GM18868 (cell line): Measurements from ENCODE around the gene RAB31.
"Not testable (repeated sequence)": the region's sequence is repeated elsewhere in the genome, so short reads cannot be mapped to it uniquely, and the experiment has no call there.

Experiments used
- ATAC-seq: cut with Tn5 transposase; IDR thresholded peaks from one replicate; pipeline ENCODE4 v1.9.1; 2021; ENCODE audit warnings: mild to moderate bottlenecking, moderate library complexity; ENCODE audit not compliant: unreplicated experiment

RAB31 gene

DNA sequence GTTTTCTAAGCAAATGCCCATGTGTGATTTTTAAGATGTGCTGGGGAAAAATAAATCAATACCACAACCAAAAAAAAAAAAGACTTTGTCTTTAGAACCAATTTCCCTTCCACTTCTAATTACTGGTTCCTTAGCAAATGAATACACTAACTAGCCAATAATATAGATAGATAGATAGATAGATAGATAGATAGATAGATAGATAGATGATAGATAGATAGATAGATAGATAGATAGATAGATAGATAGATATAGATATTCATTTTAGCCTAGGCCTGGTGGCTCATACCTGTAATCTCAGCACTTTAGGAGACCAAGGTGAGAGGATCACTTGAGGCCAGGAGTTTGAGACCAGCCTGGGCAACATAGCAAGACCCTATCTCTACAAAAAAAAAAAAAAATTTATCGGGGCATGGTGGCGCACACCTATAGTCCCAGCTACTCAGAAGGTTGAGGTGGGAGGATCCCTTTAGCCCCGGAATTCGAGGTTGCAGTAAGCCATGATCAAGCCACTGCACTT, 149.4 kb downstream of the RAB31 start:
- ATAC-seq = not testable (repeated sequence)

DNA sequence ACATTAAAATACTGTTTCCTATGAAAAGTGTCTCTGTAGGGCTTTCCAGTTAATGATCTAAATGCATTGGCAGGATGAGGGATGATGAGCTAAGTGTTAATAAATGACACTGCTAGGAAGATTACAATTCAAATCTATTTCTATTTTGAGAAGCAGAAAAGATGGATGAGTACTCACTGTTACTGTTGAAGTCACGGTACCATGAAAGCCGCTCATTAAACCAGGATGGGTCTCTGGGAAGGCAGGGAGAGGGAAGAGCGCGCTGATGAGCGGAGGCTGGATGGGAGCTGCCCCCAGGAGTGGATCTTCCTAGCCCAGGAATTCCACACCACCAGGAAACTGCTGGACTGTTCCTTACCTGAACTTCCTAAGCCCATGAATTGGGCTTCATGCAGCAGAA, 150.5 kb downstream of the RAB31 start:
- no peak for ATAC-seq

DNA sequence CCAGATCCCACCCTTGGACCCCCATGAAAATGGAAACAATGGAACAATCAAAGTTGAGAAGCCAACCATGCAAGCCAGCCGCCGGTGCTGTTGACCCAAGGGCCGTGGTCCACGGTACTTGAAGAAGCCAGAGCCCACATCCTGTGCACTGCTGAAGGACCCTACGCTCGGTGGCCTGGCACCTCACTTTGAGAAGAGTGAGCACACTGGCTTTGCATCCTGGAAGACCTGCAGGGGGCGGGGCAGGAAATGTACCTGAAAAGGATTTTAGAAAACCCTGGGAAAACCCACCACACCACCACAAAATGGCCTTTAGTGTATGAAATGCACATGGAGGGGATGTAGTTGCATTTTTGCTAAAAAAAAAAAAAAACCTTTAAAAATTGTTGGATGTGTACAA, 151.1 kb downstream of the RAB31 start:
- no peak for ATAC-seq

DNA sequence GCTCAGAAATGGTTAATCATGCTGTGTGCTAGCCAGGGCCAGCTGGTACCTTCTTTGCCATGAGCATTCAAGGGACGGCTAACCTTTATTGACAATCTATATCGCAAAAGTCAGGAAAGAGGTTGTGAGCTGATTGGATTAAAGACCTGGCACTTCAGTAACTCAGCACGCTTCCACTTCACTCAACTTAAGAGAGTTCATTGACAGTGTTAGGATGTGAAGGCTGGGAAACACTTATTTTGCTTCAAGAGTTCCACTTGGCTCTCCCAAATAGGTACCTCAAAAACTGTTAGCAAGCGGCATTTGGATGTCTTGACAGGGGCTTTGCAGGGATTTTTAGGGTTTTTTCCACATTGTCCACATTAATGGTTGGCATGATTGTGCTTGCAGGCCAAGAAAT, 152.6 kb downstream of the RAB31 start:
- ATAC-seq = no peak

DNA sequence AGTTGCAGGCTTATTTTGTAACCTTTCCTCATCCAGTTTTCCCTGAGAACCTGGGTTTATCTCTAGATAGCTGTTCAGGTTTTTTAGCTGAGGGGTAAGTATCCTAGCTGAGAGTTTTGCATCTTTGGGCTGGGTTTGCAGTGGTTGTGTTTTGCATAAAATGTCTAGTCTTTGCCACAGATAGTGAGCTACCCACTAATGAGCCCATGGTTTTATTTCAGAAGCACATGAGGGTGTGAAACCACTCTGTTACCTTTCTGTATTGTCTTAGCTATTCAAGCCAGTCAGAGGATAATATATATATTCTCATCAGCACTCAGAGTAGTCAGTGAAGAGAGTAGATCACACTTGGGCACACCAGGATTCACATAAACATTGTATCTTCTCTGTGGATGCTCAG, 153.1 kb downstream of the RAB31 start:
- ATAC-seq = peak; percentile 79

DNA sequence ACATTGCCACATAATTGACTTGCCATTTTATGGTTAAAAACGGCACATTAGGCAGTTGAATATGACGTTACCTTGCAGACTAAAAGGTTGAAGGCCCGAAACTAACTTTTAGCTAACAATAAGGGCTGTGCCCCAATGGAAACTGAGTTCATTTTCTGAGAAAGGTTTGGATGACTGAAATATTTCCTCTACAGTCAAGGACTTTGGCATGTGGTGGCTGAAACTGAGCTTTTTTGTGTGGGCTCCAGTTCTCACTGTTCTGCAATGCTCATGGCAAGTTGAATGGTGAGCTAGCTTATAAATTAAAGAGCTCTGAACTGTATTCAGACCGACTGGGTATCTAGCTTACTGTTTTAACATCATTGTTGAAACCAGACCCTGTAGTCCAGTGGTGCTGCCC, 153.8 kb downstream of the RAB31 start:
- peak; percentile 64 for ATAC-seq

DNA sequence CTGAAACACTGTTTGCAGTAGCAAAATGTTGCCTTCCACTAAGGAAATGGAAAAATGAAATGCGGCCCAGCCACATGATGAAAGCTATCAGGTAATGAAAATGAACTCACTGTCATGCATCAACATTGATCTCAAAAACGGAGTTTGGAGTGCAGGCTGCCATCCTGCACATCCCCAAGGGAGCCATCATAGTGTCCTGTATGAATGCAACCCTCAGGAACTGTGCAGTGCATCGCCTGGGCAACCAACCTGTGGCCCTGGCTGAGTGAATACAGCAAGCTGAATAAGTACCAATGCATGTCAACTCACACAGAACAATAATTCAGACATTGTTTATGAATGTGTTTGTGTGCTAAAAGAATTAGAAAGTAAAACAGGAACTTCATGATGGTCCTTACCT, 154.6 kb downstream of the RAB31 start:
- ATAC-seq = no peak

DNA sequence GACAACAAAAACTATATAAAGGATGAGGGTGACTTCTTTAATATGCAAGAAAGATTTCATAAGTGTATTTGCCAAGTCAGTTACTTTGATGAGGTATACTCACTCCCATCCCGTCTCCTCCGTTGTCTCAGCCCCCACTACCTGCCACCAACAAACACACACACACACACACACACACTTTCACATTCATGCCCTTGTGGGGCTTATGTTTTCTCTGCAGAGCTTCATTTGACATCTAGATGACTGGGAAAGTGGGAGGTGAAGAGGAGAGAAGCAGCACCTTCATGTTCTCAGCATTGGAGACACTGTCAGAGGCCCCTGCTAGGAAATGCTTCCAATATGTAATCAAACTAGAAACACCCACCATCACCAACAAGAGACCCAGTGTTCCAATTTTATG, 155.2 kb downstream of the RAB31 start:
- ATAC-seq = no peak

DNA sequence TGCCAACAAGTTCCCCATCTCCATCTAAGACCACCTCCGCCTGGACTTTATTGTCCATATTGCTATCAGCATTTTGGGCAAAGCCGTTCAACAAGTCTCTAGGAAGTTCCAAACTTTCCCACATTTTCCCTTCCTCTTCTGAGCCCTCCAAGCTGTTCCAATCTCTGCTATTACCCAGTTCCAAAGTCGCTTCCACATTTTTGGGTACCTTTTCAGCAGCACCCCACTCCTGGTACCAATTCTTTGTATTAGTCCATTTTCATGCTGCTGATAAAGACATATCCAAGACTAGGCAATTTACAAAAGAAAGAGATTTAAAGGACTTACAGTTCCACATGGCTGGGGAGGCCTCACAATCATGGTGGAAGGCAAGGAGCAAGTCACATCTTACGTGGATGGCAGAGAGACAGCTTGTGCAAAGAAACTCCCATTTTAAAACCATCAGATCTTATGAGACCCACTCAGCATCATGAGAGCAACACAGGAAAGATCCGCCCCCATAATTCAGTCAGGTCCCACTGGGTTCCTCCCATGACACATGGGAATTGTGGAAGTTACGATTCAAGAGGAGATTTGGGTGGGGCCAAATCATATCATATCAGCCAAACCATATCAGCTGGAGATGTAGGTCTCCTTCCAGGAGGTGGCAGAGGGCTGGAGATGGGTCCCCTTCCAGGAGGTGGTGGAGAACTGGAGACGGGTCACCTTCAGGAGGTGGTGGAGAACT, 157.8 kb downstream of the RAB31 start:
- no peak for ATAC-seq

DNA sequence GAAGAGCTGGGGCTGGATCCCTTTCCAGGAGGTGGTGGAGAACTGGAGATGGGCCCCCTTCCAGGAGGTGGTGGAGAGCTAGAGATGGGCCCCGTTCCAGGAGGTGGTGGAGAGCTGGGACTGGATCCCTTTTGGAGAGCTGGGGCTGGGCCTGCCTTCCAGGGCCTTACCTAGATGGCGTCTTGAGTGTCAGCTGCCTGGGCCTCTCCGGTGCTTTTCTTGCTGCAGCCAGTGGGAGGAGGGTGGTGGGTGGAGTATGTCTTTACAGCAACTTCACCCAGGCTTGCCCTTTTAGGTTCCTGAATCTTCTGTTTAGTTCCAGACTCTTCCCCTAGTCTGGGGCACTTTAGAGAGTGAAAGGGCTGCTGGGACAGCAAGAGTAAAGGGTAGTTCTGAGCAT, 158.5 kb downstream of the RAB31 start:
- ATAC-seq = no peak

DNA sequence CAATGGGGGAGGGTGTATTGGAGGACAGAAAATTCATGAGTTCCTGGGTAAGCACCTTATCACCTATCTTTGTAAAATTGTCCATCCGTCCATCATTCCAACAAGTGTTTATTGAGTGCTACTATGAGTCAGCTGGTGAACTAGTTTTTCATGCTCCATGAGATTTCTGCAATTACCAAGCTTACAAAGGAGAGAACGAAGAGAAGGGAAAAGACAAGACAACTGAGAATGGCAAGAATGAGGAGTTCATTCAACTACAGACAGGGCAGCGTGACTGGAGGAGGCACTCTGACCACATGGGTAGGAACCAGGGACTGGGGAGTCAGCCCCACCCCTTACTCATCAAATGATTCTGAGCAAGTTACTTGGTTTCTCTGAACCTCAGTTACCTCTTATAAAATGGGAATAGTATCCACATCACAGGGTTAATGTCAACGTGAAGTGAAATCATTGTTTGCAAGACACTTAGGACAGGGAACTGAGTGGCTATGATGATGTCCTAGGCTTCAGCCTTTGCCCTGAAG, 159.0 kb downstream of the RAB31 start:
- no peak for ATAC-seq

DNA sequence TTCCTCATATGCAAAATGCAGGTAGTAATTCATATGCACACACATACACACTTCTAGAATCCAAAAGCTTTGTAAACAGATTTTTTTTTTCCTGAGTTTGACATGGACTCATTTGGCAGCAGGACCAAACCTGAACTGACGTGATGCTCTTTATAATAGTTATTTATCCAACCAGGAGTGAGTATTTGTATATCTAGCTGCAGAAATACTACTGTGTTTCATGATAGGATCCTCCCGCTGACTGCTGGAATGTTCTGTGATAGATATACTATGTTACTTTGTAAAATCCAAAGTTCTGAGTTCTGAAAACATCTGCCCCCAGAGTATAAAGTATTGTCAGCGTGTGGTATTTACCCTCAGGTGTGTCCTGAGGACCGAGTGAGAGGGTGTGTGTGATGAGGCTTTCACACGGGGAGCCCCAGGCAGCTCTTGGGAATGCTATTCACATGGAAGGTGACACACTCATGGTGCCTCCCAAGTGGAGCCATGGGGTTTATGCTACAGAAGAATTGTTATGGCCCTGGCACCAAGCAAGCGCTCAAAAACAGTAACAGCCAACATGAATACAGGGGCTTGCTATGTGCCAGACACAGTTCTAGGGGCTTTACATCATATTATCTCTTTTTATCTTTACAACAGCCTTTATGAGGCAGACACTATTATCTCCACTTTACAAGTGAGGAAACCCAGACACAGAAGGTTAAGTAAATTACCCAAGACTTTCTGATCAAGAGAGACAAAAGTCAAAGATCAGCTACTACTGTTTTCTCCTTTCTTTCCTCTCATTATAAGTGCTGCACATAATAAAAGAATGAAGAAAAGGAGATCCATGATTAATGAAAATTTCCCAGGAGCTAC, 161.0 kb downstream of the RAB31 start:
- ATAC-seq = no peak

DNA sequence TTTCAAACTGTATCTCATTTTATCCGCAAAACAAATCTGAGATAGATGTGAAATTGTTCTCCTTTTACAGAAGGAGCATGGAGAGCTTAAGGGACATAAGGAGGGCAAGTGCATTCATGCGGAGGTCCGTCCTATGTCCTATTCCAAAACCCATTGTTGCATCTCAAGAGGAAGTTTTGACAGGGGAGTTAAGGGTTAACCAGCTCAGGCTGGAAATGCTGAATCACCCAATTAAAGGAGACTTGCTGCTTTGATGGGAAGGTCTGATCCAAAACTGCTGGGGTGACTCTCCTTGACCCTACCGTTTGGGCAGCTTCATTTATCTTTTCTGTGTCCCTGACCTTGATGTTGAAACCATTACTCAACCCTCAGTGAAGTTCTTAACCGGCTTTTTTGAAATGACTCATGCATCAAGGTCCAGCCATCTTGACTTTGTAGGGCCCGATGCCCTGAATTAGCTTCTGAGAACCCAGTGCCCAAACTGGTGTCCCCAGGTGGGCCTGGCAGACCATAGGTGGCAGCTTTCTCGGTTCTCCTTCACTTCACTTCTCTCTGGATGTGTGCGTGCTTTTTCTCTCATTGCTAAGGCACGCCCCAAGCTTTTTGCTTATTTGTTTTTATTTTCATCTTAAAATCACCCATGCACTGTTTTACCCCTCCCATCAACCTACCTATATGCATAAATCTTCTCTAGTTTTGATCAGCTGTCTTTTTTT, 161.8 kb downstream of the RAB31 start:
- ATAC-seq = peak; percentile 88

DNA sequence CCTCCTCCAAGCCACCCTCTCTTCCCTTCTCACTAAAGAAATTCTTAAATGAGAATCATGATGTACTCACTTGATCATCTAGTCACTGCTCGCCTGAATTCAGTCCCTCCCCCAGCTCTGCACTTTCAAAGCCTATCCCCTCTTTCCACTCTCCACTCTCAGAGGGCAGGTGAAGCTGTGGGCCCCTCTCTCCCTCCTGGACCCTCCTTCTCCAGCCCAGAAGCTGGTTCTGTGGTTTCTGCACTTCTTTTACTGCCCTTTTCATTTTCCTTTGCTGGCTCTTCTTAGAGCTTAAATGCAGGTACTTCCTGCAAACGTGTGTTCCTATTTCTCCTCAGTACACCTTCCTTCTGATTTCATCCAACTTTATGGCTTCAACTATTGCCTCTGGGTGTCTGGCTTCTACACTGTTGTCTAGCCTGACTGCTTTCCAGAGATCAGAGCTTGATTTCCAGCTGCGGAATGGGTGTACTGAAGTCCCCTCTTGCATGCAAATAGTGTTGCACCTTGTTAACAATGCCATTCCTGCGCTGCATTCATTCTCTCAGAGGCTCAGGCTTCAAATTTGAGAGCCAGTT, 162.4 kb downstream of the RAB31 start:
- no peak for ATAC-seq

DNA sequence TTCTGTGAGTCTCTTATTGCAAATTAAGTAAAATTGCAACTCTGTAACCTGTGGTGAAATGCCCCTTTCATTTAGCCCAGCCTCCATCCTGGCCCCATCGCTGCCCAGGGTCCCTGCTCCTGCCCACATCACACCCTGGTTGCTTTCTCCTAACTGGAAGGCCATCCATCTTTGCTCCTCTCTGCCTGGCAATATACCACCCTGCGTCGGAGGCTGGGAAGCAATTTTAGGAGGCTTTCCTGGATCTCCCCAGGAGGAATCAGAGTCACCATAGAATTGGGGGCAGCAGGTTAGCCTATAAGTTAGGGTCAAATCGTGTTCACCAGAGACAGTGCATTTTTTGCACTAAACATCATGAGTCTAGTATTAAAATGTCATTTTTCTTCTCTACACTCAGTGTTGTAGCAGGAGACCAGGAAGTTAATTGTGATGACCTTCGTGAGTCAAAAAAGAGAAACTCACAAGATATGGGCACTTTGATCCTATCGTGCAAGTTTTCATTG, 163.2 kb downstream of the RAB31 start:
- ATAC-seq = no peak

DNA sequence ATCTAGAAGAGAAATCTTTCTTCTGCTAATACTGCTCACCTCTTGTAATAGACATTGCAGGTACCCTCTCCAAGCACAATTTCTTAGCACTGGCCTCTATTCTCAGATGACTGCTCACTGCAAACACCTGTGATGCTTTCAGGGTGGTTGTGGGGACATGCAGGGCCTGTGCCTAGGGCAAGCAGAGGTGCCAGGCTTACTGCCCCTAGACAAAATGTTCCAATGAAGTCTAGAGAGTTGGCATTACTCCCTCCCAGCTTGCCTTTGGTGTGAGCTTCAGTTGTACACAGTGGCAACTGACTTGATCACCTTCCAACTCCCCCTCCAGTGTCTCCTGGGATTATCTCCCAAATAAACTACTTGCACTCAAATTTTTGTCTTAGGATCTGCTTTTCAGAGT, 164.7 kb downstream of the RAB31 start:
- ATAC-seq = no peak

DNA sequence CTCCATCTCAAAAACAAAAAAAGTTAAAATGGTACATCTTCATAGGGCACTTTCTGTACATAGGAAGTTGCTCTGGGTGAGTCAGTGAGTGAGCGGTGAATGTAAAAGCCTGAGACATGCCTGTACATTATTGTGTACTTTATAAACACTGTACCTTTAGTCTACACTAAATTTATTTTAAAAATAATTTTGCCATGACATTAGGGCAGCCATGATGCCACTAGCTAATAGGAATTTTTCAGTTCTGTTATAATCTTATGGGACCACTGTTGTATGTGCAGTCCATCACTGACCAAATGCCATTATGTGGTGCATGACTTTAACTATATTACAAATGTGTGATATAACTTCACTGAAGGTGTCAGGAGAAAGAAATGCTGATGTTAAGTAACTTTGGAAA, 166.6 kb downstream of the RAB31 start:
- no peak for ATAC-seq

DNA sequence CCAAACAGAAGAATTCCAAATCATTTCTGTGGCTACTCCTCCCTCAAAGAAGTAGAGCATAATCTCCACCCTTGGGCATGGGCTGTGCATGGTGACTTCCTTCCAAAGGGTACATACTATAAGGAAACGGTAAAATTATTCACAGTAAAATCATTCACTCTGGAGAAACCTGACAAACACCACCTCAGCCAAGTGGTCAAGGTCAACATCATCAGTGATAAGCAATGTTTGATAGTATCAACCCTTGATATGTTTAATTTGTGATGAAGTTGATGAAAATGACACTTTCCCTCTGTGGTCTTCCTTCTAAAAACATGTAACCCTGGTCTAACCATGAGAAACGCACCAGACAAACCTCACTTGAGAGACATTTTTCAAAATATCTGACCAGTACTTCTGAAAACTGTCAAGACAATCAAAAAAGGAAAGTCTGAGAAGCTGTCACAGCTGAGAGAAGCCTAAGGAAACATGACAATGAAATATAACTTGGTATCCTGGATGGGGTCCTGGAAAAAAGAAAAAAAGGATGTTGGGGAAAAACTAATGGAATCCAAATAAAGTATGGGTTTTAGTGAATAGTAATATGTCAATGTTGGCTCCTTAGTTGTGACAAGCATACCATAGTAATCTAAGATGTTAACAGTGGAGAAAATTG, 168.2 kb downstream of the RAB31 start:
- no peak for ATAC-seq

DNA sequence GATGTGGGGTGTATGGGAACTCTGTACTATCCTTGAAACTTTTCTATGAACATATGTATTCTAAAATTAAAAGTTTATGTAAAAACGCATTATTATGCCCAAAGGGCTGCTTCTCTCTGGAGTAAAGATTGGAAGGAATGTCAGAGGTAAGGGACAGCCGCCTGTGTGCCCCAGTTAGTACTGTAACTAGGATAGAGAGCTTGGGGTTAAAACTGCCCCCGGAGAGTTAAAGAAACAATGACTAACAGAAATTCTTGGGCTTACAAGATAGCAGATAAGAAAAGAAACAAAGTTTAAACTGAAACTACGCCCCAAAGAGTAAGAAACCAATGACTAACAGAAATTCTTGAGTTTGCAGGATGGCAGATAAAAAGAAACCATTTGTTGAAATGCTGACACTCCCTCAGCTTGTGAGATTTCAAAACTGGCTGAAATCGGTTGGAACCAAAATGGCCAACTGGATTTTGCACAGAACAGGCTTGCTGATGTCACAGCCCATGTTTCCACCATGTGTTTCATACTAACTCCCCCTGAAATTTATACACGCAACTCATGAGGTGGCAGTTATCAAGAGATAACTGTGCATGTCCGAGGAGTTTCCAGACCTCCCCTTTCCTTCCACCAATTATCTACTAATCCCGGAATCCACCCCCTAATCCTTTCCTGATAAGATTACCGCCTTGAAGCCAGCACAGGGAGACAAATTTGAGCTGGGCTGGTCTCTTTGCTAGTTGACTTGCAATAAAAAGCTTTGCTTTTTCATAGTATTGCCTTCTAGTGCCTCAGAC, 169.0 kb downstream of the RAB31 start:
- peak; percentile 65 for ATAC-seq
